Esophagus (tissue), 2 donors: Measurements from ENCODE around the gene ZNF444. TPM values are rescaled to one million over a fixed set of nuclear protein-coding genes. Genes with fewer than 3 reads are reported as not detected.
"Not testable (repeated sequence)": the region's sequence is repeated elsewhere in the genome, so short reads cannot be mapped to it uniquely, and the experiment has no call there.

Source experiments
- H3K27ac ChIP-seq, 2 donors: one replicate each; pipeline ENCODE4 v1.5.1; 2013; ENCODE audit warnings: low read depth in 2 of 2, mild to moderate bottlenecking in 2 of 2, inconsistent platforms in 1 of 2, low read length in 1 of 2, moderate library complexity in 1 of 2
- H3K27me3 ChIP-seq, 2 donors: one replicate each; pipeline ENCODE4 v1.6.1; 2013; ENCODE audit warnings: low read length in 2 of 2, control low read depth in 1 of 2, mild to moderate bottlenecking in 1 of 2; ENCODE audit not compliant: insufficient read depth in 2 of 2, control insufficient read depth in 1 of 2
- H3K36me3 ChIP-seq, 2 donors: one replicate each; pipeline ENCODE4 v1.6.1; 2013; ENCODE audit warnings: low read length in 1 of 2; ENCODE audit not compliant: control insufficient read depth in 2 of 2, insufficient read depth in 2 of 2
- H3K4me1 ChIP-seq, 2 donors: one replicate each; pipeline ENCODE4 v1.6.1; 2013; ENCODE audit warnings: low read length in 1 of 2; ENCODE audit not compliant: control insufficient read depth in 2 of 2, insufficient read depth in 2 of 2
- H3K4me3 ChIP-seq, 2 donors: one replicate each; pipeline ENCODE4 v1.5.1; 2013; ENCODE audit warnings: low read length in 2 of 2, mild to moderate bottlenecking in 2 of 2, low read depth in 1 of 2, moderate library complexity in 1 of 2
- H3K9me3 ChIP-seq, 2 donors: one replicate each; pipeline ENCODE4 v1.6.1; 2013; ENCODE audit warnings: mild to moderate bottlenecking in 2 of 2, low read depth in 1 of 2, low read length in 1 of 2, moderate library complexity in 1 of 2; ENCODE audit not compliant: control insufficient read depth in 2 of 2, insufficient read depth in 1 of 2
- WGBS, 2 donors: extraction: QIAGEN DNeasy Blood & Tissue Kit; methylation state at CpG; one replicate each; pipeline ENCODE4 v1.1.7; 2013; 5-methylcytosine and 5-hydroxymethylcytosine counted together
- polyA plus RNA-seq, 2 donors: library from polyadenylated mRNA; stranded (reverse); fragments of 200-250 nt; gene quantifications; one replicate each; pipeline ENCODE4 v1.2.3, GENCODE V29; 2013
- donor health status: healthy with polysubstance abuse.
- donor health status: Bipolar disorder and iron deficiency.

Gene ZNF444
- 10 to 100 TPM; 12.9 to 16.0 TPM for polyA plus RNA-seq

DNA sequence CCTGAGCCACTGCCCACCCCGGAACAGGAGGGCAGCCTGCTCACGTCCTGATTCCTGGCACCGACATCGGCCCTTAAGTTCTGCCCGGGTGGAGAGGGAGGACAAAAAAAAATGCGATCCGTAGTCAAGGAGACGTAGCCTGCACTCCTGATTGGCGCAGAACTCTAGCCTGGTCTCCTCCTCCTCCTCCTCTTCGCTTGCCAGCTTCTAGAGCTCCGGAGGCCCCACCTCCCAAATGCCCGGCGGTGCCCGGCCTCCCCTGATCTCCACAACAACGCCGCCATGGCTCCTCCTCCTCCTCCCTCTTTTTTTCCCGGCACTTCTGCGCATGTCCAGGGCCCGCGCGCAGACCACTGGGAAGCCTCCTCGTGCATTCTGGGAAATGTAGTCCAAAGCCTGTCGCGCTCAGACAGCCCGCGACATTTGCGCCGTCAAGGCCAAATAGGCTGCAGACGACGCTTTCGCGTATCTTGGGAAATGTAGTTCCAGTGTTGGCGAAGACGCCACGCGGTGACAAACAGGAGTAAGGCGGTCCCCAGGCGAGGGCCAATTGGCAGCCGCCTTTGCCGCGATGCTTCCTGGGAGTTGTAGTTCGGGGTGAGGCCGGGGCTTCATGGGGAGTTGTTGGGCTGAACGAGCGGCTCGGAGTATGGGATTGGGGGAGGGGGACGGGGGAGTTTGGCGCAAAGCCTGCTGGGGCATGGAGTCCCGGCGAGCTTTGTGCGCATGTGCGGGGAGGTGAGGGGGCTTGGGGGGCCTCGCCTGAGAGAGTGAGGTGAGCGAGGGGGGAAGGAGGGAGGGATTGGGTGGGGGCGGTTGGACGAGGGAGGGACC, at the start of gene ZNF444:
ZNF444 (plus strand) TSS at position 705 of the 834 bp plus-strand sequence. CDS start 5,625 bp downstream, outside the sequence.
- WGBS, 2 donors = 0 to 1% methylated on average over 54 to 56 of the region's 56 CpGs

GRCh38 chr19:56091751-56092546, 49.1 kb upstream of the ZNF444 start:
- no peak overlapping the region for H3K27ac ChIP-seq
- WGBS, 2 donors = 89 to 93% methylated on average over 38 of the region's 38 CpGs
- peaks cover 0 to 15% of the 10 kb centered on the region in 2 donors for H3K36me3 ChIP-seq
- H3K27me3 ChIP-seq = no peaks in the 10 kb centered on the region
- no peak overlapping the region for H3K4me3 ChIP-seq
- H3K9me3 ChIP-seq = no peaks in the 10 kb centered on the region
- H3K4me1 ChIP-seq = peaks cover 0 to 5% of the 10 kb centered on the region in 2 donors

More for the DNA sequence above, at the start of gene ZNF444:
- Histone ChIP-seq H3K27me3 (no peaks in the 10 kb centered on the region), H3K4me1 (peaks cover 4 to 10% of the 10 kb centered on the region in 2 donors), H3K9me3 (no peaks in the 10 kb centered on the region), H3K27ac (peak within 1 kb of the TSS; percentile 83 to 85), H3K36me3 (no peaks in the 10 kb centered on the region), H3K4me3 (peak within 1 kb of the TSS; percentile 50 to 62)

- WGBS, 2 donors = 96 to 98% methylated on average over 32 of the region's 32 CpGs
- peaks cover 0 to 16% of the 10 kb centered on the region in 2 donors for H3K36me3 ChIP-seq
- H3K4me1 ChIP-seq = peaks cover 0 to 5% of the 10 kb centered on the region in 2 donors
- no peaks in the 10 kb centered on the region for H3K9me3 ChIP-seq
- no peak overlapping the region for H3K27ac ChIP-seq
- H3K4me3 ChIP-seq = no peak overlapping the region
- H3K27me3 ChIP-seq = no peaks in the 10 kb centered on the region
Observed at GRCh38 chr19:56092685-56093631, 48.1 kb upstream of the ZNF444 start.

DNA sequence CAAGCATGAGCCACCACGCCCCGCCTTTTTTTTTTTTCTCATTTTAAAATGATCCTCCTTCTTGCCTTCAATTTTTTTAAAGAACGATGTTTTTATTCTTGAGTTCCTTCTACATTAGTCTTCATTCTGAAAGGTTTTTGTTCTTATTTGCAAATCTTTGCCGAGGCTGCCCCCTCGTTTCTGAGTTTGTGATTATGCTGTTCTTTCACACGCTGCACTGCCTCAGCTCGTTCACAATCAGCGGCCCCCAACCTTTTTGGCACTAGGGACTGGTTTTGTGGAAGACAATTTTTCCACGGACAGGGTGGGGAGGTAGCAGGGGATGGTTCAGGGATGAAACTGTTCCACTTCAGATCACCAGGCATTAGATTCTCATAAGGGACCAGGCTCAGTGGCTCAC, 46.6 kb upstream of the ZNF444 start:
- H3K27me3 ChIP-seq = no peaks in the 10 kb centered on the region
- no peaks in the 10 kb centered on the region for H3K9me3 ChIP-seq
- no peak overlapping the region for H3K27ac ChIP-seq
- H3K4me1 ChIP-seq = peaks cover 0 to 5% of the 10 kb centered on the region in 2 donors
- no peak overlapping the region for H3K4me3 ChIP-seq
- 84% methylated on average over 9 of the region's 9 CpGs for WGBS, 2 donors
- peaks cover 0 to 19% of the 10 kb centered on the region in 2 donors for H3K36me3 ChIP-seq

- H3K9me3 ChIP-seq = no peaks in the 10 kb centered on the region
- peaks cover 0 to 36% of the 10 kb centered on the region in 2 donors for H3K36me3 ChIP-seq
- H3K27me3 ChIP-seq = no peaks in the 10 kb centered on the region
- 87 to 89% methylated on average over 13 of the region's 13 CpGs for WGBS, 2 donors
- H3K27ac ChIP-seq = no peak overlapping the region
- H3K4me3 ChIP-seq = no peak overlapping the region
- H3K4me1 ChIP-seq = no peaks in the 10 kb centered on the region
Observed at GRCh38 chr19:56096665-56097064, 44.4 kb upstream of the ZNF444 start.

DNA sequence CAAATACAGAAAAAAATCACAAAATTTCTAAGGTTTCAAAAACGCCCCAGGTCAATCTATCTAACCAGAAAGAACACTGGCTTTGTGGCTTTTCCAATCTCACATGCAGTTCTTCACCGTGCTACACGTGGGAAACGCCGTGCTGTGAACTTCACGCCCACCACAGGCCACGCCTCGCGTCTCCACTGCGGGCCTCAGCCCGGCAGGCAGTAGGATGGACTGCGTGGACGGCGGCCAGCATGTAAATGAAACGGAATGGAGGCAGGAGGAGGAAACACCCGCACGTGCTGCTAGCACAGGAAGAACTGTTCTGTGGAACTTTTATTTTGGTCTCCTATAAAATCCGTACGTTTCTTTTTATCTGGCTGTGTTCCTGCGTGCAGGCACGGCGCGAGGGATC, 43.8 kb upstream of the ZNF444 start:
- Histone ChIP-seq H3K27me3 (no peaks in the 10 kb centered on the region), H3K27ac (no peak overlapping the region), H3K36me3 (peaks cover 0 to 39% of the 10 kb centered on the region in 2 donors), H3K4me3 (no peak overlapping the region), H3K4me1 (no peaks in the 10 kb centered on the region), H3K9me3 (no peaks in the 10 kb centered on the region)
- WGBS, 2 donors = 85 to 87% methylated on average over 23 of the region's 23 CpGs

GRCh38 chr19:56097776-56098175, 43.3 kb upstream of the ZNF444 start:
- Histone ChIP-seq H3K27ac (no peak overlapping the region), H3K4me3 (no peak overlapping the region), H3K4me1 (no peaks in the 10 kb centered on the region), H3K27me3 (no peaks in the 10 kb centered on the region), H3K9me3 (no peaks in the 10 kb centered on the region), H3K36me3 (peaks cover 0 to 42% of the 10 kb centered on the region in 2 donors)
- 89 to 97% methylated on average over 7 of the region's 7 CpGs for WGBS, 2 donors

GRCh38 chr19:56098237-56098636, 42.9 kb upstream of the ZNF444 start:
- H3K4me3 ChIP-seq, H3K27ac ChIP-seq, H3K4me1 ChIP-seq, H3K9me3 ChIP-seq, H3K27me3 ChIP-seq: not testable (repeated sequence)
- WGBS, 2 donors = 95% methylated on average over 19 to 21 of the region's 21 CpGs
- H3K36me3 ChIP-seq = peaks cover 0 to 44% of the 10 kb centered on the region in 2 donors
